Stimulated activated CD8-positive, alpha-beta memory T cell treated with anti-CD3 and anti-CD28 coated beads, Interleukin-4, amount 100 ng/mL, for 24 hours (primary cell): Measurements from ENCODE around the gene FBH1.
"Not testable (repeated sequence)": the region's sequence is repeated elsewhere in the genome, so short reads cannot be mapped to it uniquely, and the experiment has no call there.

Experiments used
- DNase-seq: peaks from one replicate; pipeline ENCODE4 v3.0.0-alpha.2; 2020; ENCODE audit warnings: low read depth

FBH1 gene

GRCh38 chr10:5941579-5941978 is 51.5 kb downstream of the FBH1 start:
- DNase-seq: no peak

- no peak for DNase-seq
These were observed 52.0 kb downstream of the FBH1 start for GRCh38 chr10:5942001-5942400.

- no peak for DNase-seq
These were observed 52.4 kb downstream of the FBH1 start for GRCh38 chr10:5942474-5942873.

GRCh38 chr10:5943536-5943935 is 53.5 kb downstream of the FBH1 start:
- DNase-seq: no peak

DNA sequence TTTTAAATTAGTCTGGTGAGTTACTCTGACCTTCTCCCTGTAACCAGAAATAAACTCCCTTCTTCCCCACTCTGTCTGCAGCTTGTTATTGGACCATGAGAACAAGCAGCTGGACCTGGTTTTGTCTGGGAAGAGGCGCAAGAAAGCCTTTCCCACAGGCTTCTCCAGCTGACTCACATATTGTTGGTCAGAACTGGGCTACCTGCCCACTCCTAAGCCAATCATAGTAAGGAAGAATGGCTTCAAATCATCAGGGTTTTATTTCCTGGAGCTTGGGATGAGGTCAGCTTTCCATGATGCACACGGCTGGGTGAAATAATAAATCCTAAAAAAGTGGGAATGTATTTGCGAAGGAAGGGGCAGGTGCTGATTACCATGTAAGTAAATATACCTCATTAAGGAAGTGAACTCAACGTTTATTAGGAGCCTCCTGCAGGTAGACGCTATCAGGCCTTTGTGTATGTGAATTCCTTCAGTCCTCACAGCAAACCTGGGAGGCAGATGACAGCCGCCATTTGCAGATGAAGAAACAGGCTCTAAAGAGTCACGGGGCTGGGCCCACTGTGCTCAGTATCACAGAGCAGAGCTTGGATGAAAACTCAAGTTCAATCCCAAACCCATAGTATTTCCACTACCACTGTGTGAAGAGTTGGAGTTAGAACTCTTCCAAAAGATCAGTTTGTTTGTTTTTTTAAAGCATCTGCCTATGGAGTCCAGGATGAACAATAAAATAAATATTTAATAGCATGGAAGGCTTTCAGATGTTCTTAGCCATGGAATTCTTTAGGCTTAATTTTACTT is 54.5 kb downstream of the FBH1 start:
- no peak for DNase-seq

GRCh38 chr10:5945190-5945509 is 55.1 kb downstream of the FBH1 start:
- no peak for DNase-seq

DNA sequence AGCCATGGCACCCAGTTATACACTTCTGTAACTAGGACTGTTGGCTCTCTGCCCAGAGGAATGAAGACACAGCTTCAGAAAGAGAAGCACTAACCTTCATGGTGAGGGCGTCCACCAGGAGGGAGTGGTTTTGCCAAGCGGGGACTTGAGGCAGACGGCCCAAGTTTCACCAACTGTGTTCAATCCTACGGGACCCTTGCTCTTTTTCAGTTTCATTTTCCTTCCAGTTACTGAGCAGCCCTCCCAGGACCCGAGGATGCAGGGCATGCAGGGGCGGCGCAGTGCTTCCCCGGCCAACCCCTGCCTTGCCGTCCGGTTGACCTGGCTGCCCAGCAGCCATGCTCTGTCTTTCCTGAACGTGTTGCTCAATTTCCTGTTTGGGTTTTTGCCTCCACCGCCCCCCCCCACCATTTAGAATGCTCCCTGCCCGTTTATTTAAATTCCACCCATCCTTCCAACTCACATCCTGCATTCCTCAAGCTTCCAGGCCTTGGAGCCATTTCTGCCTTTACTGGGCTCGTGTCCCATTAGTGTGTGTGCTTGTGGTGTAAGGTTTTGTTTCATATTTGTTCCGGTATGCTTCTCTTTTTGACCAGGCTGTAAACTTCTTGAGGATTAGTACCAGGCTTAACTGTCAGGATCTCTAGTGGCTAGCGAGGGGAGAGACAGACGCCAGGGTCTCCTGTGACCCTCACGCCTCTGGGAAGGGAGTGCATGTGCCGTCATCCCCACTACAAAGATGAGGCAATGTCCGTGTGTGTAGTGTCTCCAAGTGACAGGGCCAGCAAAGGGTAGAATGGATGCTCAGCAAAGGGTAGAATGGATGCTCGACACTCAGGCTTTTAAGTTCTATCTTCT is 55.7 kb downstream of the FBH1 start:
- no peak for DNase-seq

DNA sequence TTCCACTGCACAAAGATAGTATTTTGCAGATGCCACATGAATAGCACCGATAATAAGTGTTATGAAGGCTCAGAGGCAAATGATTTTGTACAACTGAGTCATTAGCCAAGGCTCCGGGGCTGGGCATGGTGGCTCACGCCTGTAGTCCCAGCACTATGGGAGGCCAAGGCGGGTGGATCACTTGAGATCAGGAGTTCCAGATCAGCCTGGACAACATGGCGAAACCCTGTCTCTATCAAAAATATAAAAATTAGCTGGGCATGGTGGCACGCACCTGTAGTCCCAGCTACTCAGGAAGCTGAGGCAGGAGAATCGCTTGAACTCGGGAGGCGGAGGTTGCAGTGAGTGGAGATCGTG is 56.4 kb downstream of the FBH1 start:
- not testable (repeated sequence) for DNase-seq

GRCh38 chr10:5946786-5947185 is 56.7 kb downstream of the FBH1 start:
- DNase-seq: no peak

GRCh38 chr10:5947471-5948207 is 57.6 kb downstream of the FBH1 start:
- no peak for DNase-seq

DNA sequence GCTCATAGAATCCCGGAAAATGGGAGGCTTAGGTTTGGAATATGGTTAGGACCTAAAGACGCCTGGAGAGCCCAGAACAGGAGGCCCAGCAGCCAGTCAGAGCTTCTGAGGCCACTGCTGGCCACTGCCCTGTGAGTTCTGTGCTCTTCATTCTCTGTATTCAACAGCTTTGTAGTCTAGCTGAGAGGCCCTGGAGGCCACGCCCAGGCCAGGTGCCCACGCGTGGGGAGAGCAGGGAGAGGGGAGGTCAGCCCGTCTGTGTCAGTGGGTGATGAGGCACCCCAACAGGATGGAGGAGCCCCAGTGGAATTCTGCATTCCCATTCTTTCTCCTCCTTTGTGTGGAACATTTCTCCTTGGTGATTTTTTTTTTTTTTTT is 58.2 kb downstream of the FBH1 start:
- no peak for DNase-seq

- no peak for DNase-seq
These were observed 59.1 kb downstream of the FBH1 start for GRCh38 chr10:5949009-5949759.

DNA sequence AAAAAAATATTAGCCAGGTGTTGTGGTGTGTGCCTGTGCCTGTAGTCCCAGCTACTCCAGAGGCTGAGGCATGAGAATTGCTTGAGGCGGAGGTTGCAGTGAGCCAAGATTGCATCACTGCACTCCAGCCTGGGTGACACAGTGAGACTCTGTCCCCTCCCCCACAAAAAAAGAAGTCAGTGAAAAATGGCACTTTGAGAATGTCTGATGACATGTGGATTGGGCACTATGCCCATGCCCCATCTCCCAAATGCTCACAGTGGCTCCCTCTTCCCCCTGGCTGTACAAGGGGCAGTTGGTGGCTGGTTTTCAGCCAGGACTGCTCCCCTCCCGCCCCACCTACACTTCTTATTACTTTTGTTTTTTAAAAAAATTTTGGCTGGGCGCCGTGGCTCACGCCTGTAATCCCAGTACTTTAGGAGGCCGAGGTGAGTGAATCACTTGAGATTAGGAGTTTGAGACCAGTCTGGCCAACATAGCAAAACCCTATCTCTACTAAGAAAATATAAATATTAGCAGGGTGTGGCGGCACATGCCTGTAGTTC is 61.2 kb downstream of the FBH1 start:
- DNase-seq: no peak

- DNase-seq: no peak
These were observed 61.8 kb downstream of the FBH1 start for GRCh38 chr10:5951721-5952407.

DNA sequence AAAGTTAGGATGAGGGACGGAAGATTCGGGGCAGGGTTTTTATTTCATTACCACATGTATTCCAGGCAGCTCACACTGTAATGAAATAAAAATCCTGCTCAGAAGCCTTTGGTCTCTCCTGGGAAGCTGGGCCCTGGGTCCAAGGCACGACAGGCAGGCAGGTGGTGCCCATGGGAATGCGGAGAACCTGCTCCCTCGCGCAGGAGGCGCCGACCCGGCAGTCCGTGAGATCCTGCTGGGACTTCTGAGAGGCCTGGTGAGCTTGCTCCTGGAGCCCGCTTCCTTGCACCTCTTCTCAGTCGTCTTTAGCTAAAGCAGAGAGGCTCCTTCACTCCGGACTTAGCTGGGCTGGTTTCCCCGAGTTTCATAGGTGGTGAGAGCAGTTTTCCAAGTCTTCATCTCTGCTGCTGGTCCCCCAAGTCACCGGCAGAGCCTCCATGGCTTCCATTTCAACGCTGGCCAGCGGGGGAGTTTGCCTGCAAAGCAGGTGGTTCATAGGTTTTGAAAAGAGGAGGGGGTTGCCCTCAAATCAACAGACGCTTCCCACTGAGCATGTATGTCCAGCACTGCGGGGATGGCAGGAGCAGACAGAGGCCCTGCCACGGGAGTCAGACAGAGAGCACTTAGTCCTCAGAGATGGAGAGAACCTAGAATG is 62.8 kb downstream of the FBH1 start:
- no peak for DNase-seq

DNA sequence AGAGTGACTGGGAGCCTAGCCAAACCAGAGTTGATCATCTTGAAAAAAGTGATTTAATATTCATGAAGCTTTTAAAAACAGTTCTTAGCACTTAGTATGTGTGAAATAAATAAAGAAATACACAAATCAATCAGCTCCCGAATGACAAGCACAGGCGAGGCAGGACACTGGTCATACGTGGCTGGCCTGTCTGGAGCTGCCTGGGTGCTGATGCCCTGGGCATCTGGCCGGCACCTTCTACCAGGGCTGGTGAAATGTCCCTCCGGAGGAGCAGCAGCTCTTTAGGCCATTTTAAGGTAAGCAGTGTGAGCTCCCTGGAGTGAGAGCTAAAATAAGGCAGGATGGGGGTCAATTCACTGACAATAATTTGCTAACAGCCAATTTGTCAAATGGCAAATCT is 63.6 kb downstream of the FBH1 start:
- DNase-seq: no peak

DNA sequence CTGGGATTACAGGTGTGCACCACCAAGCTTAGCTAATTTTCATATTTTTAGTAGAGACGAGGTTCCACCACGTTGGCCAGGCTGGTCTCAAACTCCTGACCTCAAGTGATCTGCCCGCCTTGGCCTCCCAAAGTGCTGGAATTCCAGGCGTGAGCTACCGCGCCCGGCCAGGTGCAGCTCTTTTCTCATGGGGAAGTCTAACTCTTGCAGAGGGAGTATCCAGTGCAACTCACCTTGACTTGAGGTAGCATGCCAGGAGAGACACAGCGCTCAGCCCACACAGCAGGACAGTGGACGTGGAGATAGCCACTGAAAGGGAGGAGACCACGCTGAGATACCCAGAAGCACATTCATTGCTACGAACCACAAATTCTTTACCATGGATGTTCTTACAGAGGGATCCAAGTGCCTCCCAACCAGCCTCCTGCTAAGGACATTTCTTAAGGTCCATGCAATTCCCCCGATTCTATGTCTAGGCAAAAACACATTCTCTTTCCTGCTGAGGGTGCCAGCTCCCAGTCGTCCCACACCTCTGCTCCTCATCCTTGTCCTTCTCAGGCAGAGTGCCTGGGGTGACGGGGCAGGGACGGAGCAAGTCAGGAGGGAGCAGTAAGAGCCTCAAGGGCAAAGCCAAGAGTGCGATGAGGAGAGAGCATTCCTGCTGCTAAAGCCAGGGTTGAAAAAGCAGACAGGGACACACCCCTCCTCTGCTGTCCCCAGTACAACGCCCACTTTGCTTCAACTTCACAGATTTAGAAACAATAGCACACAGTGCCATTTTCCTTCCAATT is 66.3 kb downstream of the FBH1 start:
- DNase-seq: no peak

GRCh38 chr10:5958077-5958476 is 68.0 kb downstream of the FBH1 start:
- no peak for DNase-seq

DNA sequence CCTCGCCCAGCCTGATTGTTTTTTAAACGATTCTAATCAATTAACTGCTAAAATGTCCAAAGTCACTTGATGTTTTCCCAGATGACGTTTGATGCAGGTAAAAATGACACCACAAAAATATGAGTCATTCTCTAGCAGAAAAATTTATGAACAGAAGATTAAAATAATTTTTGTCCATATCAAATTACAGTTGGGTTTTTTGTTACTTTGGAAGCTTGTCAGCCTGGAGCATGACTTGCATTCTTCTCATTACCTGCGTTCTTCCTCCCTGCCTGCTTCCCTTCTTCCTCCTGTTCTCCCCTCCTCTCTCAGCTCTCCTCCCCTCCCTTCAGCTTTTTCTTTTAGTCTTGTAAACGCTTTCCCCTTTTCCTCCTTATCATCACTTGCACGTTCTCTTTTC is 68.6 kb downstream of the FBH1 start:
- no peak for DNase-seq

- DNase-seq: no peak
These were observed 69.1 kb downstream of the FBH1 start for GRCh38 chr10:5959142-5959541.
